A673 (cell line): ENCODE data around the gene VCAN.

Experiments
- EZH2 ChIP-seq: fragments of 200-600 bp; sonication (generic); IDR thresholded peaks from 2 replicates; pipeline ENCODE4 v1.6.1; 2017; ENCODE audit warnings: borderline replicate concordance, low read depth, mild to moderate bottlenecking, mixed read lengths, antibody characterized with exemption, low read length; ENCODE audit not compliant: poor library complexity, severe bottlenecking
- TF ChIP-seq, protein P1 (sequence below): fragments of 300-800, 200-600 bp; sonication (generic); conservative IDR thresholded peaks from 2 replicates; pipeline ENCODE4 v1.5.1; 2017; ENCODE audit warnings: low read depth, mild to moderate bottlenecking, antibody characterized with exemption, low read length, moderate library complexity, mixed read lengths

DNA sequence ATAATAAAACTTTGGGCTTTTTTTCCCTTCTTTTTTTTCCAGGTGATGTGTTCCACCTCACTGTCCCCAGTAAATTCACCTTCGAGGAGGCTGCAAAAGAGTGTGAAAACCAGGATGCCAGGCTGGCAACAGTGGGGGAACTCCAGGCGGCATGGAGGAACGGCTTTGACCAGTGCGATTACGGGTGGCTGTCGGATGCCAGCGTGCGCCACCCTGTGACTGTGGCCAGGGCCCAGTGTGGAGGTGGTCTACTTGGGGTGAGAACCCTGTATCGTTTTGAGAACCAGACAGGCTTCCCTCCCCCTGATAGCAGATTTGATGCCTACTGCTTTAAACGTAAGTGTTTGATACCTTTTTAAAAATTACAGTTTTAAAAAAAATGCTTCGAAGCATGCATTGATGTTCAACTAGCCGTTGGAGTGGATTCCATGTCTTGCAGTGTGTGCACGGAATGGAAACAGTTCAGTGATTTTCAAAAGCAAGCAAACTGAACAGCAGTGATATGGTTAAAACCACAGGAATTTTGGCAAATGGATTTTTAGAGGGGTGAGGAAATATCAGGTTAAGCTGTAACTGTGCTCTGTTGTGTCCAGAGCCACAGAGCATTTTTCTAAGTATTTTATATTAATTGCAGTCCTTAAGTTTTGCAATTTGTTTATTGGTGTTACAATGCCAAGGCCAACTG lies 40.7 kb downstream of the VCAN start:
- TF ChIP-seq, protein P1, sequence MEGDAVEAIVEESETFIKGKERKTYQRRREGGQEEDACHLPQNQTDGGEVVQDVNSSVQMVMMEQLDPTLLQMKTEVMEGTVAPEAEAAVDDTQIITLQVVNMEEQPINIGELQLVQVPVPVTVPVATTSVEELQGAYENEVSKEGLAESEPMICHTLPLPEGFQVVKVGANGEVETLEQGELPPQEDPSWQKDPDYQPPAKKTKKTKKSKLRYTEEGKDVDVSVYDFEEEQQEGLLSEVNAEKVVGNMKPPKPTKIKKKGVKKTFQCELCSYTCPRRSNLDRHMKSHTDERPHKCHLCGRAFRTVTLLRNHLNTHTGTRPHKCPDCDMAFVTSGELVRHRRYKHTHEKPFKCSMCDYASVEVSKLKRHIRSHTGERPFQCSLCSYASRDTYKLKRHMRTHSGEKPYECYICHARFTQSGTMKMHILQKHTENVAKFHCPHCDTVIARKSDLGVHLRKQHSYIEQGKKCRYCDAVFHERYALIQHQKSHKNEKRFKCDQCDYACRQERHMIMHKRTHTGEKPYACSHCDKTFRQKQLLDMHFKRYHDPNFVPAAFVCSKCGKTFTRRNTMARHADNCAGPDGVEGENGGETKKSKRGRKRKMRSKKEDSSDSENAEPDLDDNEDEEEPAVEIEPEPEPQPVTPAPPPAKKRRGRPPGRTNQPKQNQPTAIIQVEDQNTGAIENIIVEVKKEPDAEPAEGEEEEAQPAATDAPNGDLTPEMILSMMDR = no peak
- TF ChIP-seq EZH2 = no peak
